ENCODE measurements around the gene INPP4B.

Gene INPP4B

GRCh38 chr4:142311916-142312315, 534.2 kb downstream of the INPP4B start:
- TF ChIP-seq, protein P1, sequence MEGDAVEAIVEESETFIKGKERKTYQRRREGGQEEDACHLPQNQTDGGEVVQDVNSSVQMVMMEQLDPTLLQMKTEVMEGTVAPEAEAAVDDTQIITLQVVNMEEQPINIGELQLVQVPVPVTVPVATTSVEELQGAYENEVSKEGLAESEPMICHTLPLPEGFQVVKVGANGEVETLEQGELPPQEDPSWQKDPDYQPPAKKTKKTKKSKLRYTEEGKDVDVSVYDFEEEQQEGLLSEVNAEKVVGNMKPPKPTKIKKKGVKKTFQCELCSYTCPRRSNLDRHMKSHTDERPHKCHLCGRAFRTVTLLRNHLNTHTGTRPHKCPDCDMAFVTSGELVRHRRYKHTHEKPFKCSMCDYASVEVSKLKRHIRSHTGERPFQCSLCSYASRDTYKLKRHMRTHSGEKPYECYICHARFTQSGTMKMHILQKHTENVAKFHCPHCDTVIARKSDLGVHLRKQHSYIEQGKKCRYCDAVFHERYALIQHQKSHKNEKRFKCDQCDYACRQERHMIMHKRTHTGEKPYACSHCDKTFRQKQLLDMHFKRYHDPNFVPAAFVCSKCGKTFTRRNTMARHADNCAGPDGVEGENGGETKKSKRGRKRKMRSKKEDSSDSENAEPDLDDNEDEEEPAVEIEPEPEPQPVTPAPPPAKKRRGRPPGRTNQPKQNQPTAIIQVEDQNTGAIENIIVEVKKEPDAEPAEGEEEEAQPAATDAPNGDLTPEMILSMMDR (conservative IDR thresholded peaks at IDR 0.05), result no peak
- H3K27ac ChIP-seq, result no peak overlapping the region

DNA sequence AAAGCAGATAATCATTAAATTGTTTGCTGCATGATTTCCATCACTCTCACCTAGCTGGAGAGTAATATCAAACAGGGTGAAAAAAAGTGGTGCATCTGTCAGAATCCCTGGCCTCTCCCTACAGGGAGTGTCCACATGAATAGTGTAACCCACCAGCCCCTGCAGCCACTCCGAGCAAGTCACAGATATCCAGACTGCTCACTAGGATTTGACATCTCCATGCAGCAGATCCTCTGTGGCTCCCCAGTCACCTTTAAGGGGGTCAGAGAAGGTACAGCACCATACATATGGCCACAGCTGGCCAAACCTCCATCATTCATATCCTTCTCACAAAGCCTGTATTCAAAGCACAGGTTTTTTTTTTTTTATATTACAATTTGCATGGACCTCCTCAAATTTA, 536.3 kb downstream of the INPP4B start:
- H3K27ac ChIP-seq, result no peak overlapping the region
- TF ChIP-seq, protein P1 (conservative IDR thresholded peaks at IDR 0.05), result no peak

- H3K27ac ChIP-seq, result no peak overlapping the region
- TF ChIP-seq, protein P1 (conservative IDR thresholded peaks at IDR 0.05), result no peak
Observed at GRCh38 chr4:142307857-142308256, 538.2 kb downstream of the INPP4B start.

DNA sequence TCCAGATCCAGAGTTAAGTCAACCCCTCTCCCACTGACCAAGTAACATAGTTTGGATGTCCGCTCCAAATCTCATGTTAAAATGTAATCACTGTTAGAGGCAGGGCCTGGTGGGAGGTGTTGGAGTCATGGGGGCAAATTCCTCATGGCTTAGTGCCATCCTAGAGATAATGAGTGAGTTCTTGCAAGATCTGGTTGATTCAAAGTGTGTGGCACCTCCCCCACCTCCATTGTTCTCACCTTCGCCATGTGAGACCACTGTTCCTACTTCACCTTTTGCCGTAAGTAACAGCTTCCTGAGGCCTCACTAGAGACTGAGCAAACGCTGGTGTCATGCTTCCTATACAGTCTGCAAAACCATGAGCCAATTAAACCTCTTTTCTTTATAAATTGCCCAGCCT, 548.8 kb downstream of the INPP4B start:
- H3K27ac ChIP-seq, result no peak overlapping the region
- TF ChIP-seq, protein P1 (conservative IDR thresholded peaks at IDR 0.05), result no peak

- no peak overlapping the region for H3K27ac ChIP-seq
- TF ChIP-seq, protein P1 (conservative IDR thresholded peaks at IDR 0.05), result no peak
Observed at GRCh38 chr4:142293536-142293935, 552.6 kb downstream of the INPP4B start.

GRCh38 chr4:142292231-142292630, 553.9 kb downstream of the INPP4B start:
- H3K27ac ChIP-seq, result no peak overlapping the region
- TF ChIP-seq, protein P1 (conservative IDR thresholded peaks at IDR 0.05), result no peak

GRCh38 chr4:142291299-142292050, 554.6 kb downstream of the INPP4B start:
- H3K27ac ChIP-seq, result no peak overlapping the region
- TF ChIP-seq, protein P1 (conservative IDR thresholded peaks at IDR 0.05), result no peak
